ENCODE measurements around the gene ASB11.

The ASB11 gene

GRCh38 chrX:15335135-15336022, 19.9 kb upstream of the ASB11 start, which contains the start of gene PIGA:
TSS of gene PIGA (minus strand) at chrX:15335523. CDS start at chrX:15331930, 3,593 bp downstream.
- H3K36me3 ChIP-seq (ENCODE audit: control insufficient read depth, insufficient read depth, low read length), result 0 out of 2 replicates have a peak, but pooled peaks cover 3% of the 10 kb centered on the region
- H3K27ac ChIP-seq (ENCODE audit: low read length), result no peak within 1 kb of the TSS
- H3K27me3 ChIP-seq (ENCODE audit: control insufficient read depth, insufficient read depth, low read length), result no peaks in the 10 kb centered on the region

GRCh38 chrX:15334561-15334960, 19.1 kb upstream of the ASB11 start:
- 0 out of 2 replicates have a peak, but pooled peaks cover 3% of the 10 kb centered on the region for H3K36me3 ChIP-seq (ENCODE audit: control insufficient read depth, insufficient read depth, low read length)
- no peaks in the 10 kb centered on the region for H3K9me3 ChIP-seq (ENCODE audit: control insufficient read depth, insufficient read depth, low read length)
- no peak overlapping the region for H3K27ac ChIP-seq (ENCODE audit: low read length)
- no CpG with 5 or more reads among the region's 7 CpGs for WGBS (ENCODE audit: insufficient coverage, insufficient read length)
- H3K27me3 ChIP-seq (ENCODE audit: control insufficient read depth, insufficient read depth, low read length), result no peaks in the 10 kb centered on the region
- H3K4me3 ChIP-seq (ENCODE audit: low read length), result peak overlapping the region; percentile 100; the same call in 1 of the 2 replicates
- DNase-seq (ENCODE audit: low read depth, low spot score), result no peak
- no peaks in the 10 kb centered on the region for H3K4me1 ChIP-seq (ENCODE audit: control insufficient read depth, insufficient read depth, low read length)

More at GRCh38 chrX:15335135-15336022, 19.9 kb upstream of the ASB11 start, which contains the start of gene PIGA:
- no CpG with 5 or more reads among the region's 72 CpGs for WGBS (ENCODE audit: insufficient coverage, insufficient read length)
- peak; percentile 73 for DNase-seq (ENCODE audit: low read depth, low spot score)
- H3K9me3 ChIP-seq (ENCODE audit: control insufficient read depth, insufficient read depth, low read length), result no peaks in the 10 kb centered on the region
- peak within 1 kb of the TSS; percentile 100 for H3K4me3 ChIP-seq (ENCODE audit: low read length)
- H3K4me1 ChIP-seq (ENCODE audit: control insufficient read depth, insufficient read depth, low read length), result no peaks in the 10 kb centered on the region

- WGBS (ENCODE audit: insufficient coverage, insufficient read length), result no CpG with 5 or more reads among the region's 2 CpGs
- Histone ChIP-seq H3K36me3 (ENCODE audit: control insufficient read depth, insufficient read depth, low read length) (0 out of 2 replicates have a peak, but pooled peaks cover 3% of the 10 kb centered on the region), H3K4me1 (ENCODE audit: control insufficient read depth, insufficient read depth, low read length) (no peaks in the 10 kb centered on the region), H3K4me3 (ENCODE audit: low read length) (no peak overlapping the region), H3K27ac (ENCODE audit: low read length) (no peak overlapping the region), H3K27me3 (ENCODE audit: control insufficient read depth, insufficient read depth, low read length) (no peaks in the 10 kb centered on the region), H3K9me3 (ENCODE audit: control insufficient read depth, insufficient read depth, low read length) (no peaks in the 10 kb centered on the region)
- DNase-seq (ENCODE audit: low read depth, low spot score), result no peak
Measured at GRCh38 chrX:15328821-15329220, 13.4 kb upstream of the ASB11 start.

GRCh38 chrX:15328131-15328530, 12.7 kb upstream of the ASB11 start:
- DNase-seq (ENCODE audit: low read depth, low spot score), result no peak
- H3K4me3 ChIP-seq (ENCODE audit: low read length), result no peak overlapping the region
- WGBS (ENCODE audit: insufficient coverage, insufficient read length), result no CpG with 5 or more reads among the region's 3 CpGs
- no peaks in the 10 kb centered on the region for H3K4me1 ChIP-seq (ENCODE audit: control insufficient read depth, insufficient read depth, low read length)
- H3K27me3 ChIP-seq (ENCODE audit: control insufficient read depth, insufficient read depth, low read length), result no peaks in the 10 kb centered on the region
- 0 out of 2 replicates have a peak, but pooled peaks cover 3% of the 10 kb centered on the region for H3K36me3 ChIP-seq (ENCODE audit: control insufficient read depth, insufficient read depth, low read length)
- H3K9me3 ChIP-seq (ENCODE audit: control insufficient read depth, insufficient read depth, low read length), result no peaks in the 10 kb centered on the region
- no peak overlapping the region for H3K27ac ChIP-seq (ENCODE audit: low read length)

DNA sequence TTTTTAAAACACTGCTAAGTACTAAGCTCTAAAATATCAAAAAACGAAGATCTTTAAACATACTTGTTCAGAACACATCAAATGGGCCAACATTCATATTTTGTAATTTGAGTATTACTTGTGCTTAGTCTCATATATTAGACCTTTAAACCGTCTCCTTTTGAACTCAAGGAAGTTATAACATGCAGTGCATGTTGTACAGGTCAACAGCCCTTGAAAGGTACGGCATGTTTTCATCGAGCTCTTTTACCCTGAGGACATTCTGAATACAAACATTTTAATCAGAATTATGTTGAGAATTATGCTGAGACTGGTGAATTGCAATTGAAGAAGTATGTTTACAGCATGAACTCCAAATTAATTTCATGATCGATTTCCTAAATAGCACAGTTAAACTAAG, 7.0 kb upstream of the ASB11 start:
- Histone ChIP-seq H3K4me1 (ENCODE audit: control insufficient read depth, insufficient read depth, low read length) (no peaks in the 10 kb centered on the region), H3K27ac (ENCODE audit: low read length) (no peak overlapping the region), H3K4me3 (ENCODE audit: low read length) (no peak overlapping the region), H3K27me3 (ENCODE audit: control insufficient read depth, insufficient read depth, low read length) (no peaks in the 10 kb centered on the region), H3K36me3 (ENCODE audit: control insufficient read depth, insufficient read depth, low read length) (no peaks in the 10 kb centered on the region), H3K9me3 (ENCODE audit: control insufficient read depth, insufficient read depth, low read length) (no peaks in the 10 kb centered on the region)
- DNase-seq (ENCODE audit: low read depth, low spot score), result no peak
- no CpG with 5 or more reads among the region's 5 CpGs for WGBS (ENCODE audit: insufficient coverage, insufficient read length)

DNA sequence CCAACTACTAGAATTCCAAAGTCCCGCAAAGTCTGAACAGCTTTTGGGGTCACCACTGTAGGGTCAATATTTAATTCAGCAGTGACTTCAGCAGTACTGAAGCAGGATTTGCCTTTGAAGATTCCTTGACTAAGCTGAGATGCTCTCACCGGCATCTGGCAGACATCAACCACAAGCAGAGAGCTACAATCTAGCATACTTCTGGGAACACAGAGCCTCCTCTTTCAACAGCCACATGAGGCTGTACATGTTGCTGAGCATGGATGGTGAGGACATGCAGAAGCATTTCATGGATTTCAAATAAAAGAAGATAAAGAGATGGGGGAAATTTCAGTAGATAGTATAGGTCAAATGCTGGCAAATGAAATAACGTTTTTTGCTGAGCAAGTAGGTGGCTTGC, 6.6 kb upstream of the ASB11 start:
- no peak for DNase-seq (ENCODE audit: low read depth, low spot score)
- no peaks in the 10 kb centered on the region for H3K27me3 ChIP-seq (ENCODE audit: control insufficient read depth, insufficient read depth, low read length)
- no peaks in the 10 kb centered on the region for H3K9me3 ChIP-seq (ENCODE audit: control insufficient read depth, insufficient read depth, low read length)
- no CpG with 5 or more reads among the region's 3 CpGs for WGBS (ENCODE audit: insufficient coverage, insufficient read length)
- no peaks in the 10 kb centered on the region for H3K36me3 ChIP-seq (ENCODE audit: control insufficient read depth, insufficient read depth, low read length)
- no peaks in the 10 kb centered on the region for H3K4me1 ChIP-seq (ENCODE audit: control insufficient read depth, insufficient read depth, low read length)
- H3K27ac ChIP-seq (ENCODE audit: low read length), result no peak overlapping the region
- H3K4me3 ChIP-seq (ENCODE audit: low read length), result no peak overlapping the region

- H3K4me3 ChIP-seq (ENCODE audit: low read length), result no peak overlapping the region
- H3K36me3 ChIP-seq (ENCODE audit: control insufficient read depth, insufficient read depth, low read length), result no peaks in the 10 kb centered on the region
- WGBS (ENCODE audit: insufficient coverage, insufficient read length), result no CpG with 5 or more reads among the region's 4 CpGs
- no peaks in the 10 kb centered on the region for H3K4me1 ChIP-seq (ENCODE audit: control insufficient read depth, insufficient read depth, low read length)
- no peak overlapping the region for H3K27ac ChIP-seq (ENCODE audit: low read length)
- H3K9me3 ChIP-seq (ENCODE audit: control insufficient read depth, insufficient read depth, low read length), result no peaks in the 10 kb centered on the region
- no peak for DNase-seq (ENCODE audit: low read depth, low spot score)
- H3K27me3 ChIP-seq (ENCODE audit: control insufficient read depth, insufficient read depth, low read length), result no peaks in the 10 kb centered on the region
Measured at GRCh38 chrX:15321447-15321846, 6.0 kb upstream of the ASB11 start.

DNA sequence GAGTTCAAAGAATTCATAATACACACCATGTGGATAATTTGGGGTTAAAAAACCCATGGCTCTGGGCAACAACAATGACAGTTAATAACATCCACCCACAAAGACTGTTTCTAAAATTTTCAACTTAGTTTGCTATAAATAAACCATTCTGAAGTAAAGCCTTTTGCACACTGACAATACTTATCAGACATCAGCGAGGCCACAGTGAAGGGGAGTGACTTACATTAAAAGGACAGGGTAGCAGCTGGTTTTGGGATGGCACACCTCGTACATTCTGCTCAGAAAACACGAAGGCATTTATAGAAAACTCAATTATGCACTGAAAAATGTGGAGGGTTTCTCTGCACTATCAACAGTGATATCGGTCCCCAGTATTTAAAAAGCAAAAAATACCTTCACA, 4.9 kb upstream of the ASB11 start:
- no peaks in the 10 kb centered on the region for H3K4me1 ChIP-seq (ENCODE audit: control insufficient read depth, insufficient read depth, low read length)
- no peaks in the 10 kb centered on the region for H3K27me3 ChIP-seq (ENCODE audit: control insufficient read depth, insufficient read depth, low read length)
- H3K4me3 ChIP-seq (ENCODE audit: low read length), result no peak overlapping the region
- no CpG with 5 or more reads among the region's 4 CpGs for WGBS (ENCODE audit: insufficient coverage, insufficient read length)
- DNase-seq (ENCODE audit: low read depth, low spot score), result no peak
- no peaks in the 10 kb centered on the region for H3K36me3 ChIP-seq (ENCODE audit: control insufficient read depth, insufficient read depth, low read length)
- H3K9me3 ChIP-seq (ENCODE audit: control insufficient read depth, insufficient read depth, low read length), result no peaks in the 10 kb centered on the region
- no peak overlapping the region for H3K27ac ChIP-seq (ENCODE audit: low read length)

DNA sequence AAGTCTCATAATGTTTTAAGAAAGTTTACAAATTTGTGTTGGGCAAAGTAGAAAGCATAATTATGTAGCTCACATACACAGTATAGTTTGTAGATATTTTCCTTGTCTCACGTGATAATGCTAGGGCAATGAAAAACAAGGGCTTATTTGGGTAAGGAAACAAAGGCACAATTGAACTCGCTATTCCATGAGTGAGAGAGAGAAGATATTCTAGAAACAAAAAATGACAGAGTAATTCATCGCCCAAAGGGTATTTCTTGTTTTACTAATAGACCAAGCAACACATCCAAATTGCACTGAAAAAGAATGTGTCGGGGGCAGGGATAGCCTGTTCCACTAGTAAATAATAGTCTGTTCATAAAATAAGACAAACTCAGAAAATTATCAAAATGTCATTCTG, 3.6 kb upstream of the ASB11 start:
- Histone ChIP-seq H3K4me3 (ENCODE audit: low read length) (no peak overlapping the region), H3K4me1 (ENCODE audit: control insufficient read depth, insufficient read depth, low read length) (no peaks in the 10 kb centered on the region), H3K27ac (ENCODE audit: low read length) (no peak overlapping the region), H3K36me3 (ENCODE audit: control insufficient read depth, insufficient read depth, low read length) (no peaks in the 10 kb centered on the region), H3K9me3 (ENCODE audit: control insufficient read depth, insufficient read depth, low read length) (no peaks in the 10 kb centered on the region), H3K27me3 (ENCODE audit: control insufficient read depth, insufficient read depth, low read length) (no peaks in the 10 kb centered on the region)
- no peak for DNase-seq (ENCODE audit: low read depth, low spot score)
- no CpG with 5 or more reads among the region's 4 CpGs for WGBS (ENCODE audit: insufficient coverage, insufficient read length)

DNA sequence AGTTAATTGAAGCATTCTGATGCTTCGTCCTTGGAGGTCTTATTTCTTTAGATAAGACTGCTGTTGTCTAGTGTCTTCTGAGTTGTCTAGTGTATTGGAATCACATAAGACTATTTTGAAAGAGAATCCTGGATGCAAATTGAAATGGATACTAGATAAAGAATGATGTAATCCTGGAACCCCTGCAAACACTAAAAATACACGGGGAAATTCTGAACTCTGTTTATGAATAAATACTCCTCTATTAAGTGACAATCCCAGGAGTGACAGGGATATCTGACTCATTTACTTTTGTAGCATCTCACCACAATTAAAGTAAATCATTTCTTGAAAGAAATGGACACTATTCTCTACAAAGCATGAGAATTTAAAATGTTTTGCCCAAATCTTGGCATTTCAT, 968 bp downstream of the ASB11 start:
- no peaks in the 10 kb centered on the region for H3K4me1 ChIP-seq (ENCODE audit: control insufficient read depth, insufficient read depth, low read length)
- no peak for DNase-seq (ENCODE audit: low read depth, low spot score)
- no peak overlapping the region for H3K4me3 ChIP-seq (ENCODE audit: low read length)
- H3K9me3 ChIP-seq (ENCODE audit: control insufficient read depth, insufficient read depth, low read length), result no peaks in the 10 kb centered on the region
- no CpG with 5 or more reads among the region's 2 CpGs for WGBS (ENCODE audit: insufficient coverage, insufficient read length)
- H3K27me3 ChIP-seq (ENCODE audit: control insufficient read depth, insufficient read depth, low read length), result no peaks in the 10 kb centered on the region
- no peaks in the 10 kb centered on the region for H3K36me3 ChIP-seq (ENCODE audit: control insufficient read depth, insufficient read depth, low read length)
- H3K27ac ChIP-seq (ENCODE audit: low read length), result no peak overlapping the region
